Activated naive CD4-positive, alpha-beta T cell treated with anti-CD3 and anti-CD28 coated beads, Interleukin-2, amount 50 U/mL, for 16 hours (primary cell): ENCODE results near the gene DYNC1I2.

Experiments
- DNase-seq: peaks from one replicate; pipeline ENCODE4 v3.0.0-alpha.2; 2020

The DYNC1I2 gene

DNA sequence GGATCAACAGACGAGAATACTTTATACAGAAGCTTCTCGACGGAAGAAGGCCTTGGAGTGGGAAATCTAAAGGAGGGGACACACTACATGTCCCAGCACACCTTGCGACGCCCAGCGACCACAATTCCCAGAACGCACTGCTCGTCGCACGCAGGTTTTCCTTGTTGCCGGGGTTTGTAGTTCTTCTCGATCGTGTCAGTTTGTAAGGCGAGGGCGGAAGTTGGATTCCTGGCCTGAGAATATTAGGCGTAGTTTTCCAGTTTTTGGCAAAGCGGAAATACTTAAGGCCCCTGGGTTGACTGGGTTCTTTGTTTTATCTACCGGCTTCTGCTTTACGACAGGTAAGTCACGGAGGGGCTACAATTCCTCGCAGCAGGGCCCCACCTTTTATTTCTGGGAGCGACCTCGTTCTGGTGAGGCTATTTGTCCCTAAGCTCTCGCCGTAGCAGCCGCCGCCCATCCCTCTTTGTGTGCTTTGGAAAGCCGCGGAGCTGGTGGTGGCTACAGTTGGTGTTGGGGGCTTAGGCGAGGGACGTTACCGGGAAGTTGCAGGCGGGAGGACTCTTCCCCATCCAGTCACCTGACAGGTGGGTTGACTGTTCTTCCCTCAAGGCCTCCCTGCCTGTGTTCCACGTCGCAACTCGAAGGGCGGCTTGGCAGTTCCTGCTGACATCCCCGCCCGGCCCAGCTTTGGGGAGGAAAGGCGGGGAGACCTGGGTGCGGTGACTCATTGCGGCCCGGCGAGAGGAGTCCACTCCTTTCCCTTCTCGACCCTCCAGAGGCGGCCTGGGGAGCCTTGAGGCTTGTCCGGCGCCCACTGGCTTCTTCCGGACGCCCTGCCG, at the start of gene DYNC1I2:
Gene DYNC1I2 (plus strand): TSS at position 183 of the 842 bp plus-strand sequence. CDS start 2,687 bp downstream, outside the sequence.
- DNase-seq, result peak; percentile 80

DNA sequence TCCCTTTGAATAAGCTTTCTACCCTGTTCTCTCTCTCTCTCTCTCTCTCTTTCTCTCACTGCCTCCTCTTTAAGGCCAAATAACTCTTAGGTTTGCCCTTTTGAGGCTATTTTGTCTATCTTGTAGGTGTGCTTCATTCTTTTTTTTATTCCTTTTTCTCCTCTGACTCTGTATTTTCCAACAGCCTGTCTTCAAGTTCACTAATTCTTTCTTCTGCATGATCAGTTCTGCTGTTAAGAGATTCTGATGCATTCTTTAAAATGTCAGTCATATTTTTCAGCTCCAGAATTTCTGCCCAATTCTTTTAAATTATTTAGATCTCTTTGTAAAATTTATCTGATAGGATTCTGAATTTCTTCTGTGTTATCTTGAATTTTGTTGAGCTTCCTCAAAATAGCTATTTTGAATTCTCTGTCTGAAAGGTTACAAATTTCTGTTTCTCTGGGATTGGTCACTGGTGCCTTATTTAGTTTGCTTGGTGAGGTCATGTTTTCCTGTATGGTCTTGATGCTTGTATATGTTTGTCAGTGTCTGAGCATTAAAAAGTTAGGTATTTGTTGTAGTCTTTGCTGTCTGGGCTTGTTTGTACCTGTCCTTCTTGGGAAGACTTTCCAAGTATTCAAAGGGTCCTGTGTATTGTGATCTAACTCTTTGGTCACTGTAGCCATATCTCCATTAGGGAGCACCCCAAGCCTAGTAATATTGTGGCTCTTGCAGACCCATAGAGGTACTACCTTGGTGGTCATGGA, 35.4 kb upstream of the DYNC1I2 start:
- DNase-seq, result no peak

DNA sequence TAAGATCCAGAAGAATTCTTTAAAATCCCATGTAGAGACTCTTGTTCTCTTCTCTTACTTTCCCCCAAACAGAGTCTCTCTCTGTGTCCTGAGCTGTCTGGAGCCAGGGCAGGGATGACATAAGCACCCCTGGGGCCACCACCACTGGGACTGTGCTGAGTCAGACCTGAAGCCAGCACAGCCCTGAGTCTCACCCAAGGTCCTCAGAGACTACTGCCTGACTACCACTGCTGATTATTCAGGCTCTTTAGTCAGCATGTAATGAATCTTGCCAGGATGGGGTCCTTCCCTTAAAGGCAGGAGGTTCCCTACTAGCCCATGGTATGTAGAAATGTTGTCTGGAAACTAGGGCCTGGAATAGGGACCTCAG, 34.9 kb upstream of the DYNC1I2 start:
- DNase-seq, result no peak

DNA sequence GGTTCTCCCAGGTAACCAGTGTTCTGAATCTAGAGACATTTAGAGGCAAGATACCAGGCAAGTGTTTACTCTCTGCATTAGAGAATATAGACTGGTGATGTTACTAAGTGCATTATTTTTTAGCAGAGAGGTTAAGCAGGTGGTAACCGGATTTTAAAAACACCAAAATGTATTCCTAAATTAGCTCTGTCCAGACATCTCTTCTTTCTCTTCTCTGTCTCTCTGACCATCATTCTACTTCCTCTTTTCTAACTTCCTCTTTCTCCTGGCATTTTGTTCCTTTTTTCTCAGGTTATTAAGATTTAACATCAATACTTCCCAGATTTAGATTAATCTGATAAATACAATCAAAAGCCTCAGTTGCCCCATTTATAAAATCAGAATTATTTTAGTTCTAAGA, 31.7 kb upstream of the DYNC1I2 start:
- no peak for DNase-seq

DNA sequence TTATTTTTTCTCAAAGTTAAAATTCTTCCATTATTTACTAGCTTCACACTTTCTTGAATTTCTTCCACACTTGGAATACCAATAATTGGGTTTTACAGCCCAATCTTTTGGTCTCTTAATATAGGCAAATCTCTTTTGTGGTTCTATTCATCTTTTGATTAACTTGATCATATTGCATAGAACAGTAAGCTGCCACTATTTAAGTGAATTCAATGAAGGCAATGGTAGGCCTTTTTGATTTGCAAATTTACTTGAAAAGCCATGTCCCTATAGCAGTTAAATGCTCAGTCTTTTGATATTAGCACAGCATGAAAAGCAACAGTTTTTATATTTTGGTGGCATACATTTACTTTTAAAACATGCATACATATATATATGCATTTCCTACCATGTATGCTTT, 20.2 kb upstream of the DYNC1I2 start:
- DNase-seq, result no peak

DNA sequence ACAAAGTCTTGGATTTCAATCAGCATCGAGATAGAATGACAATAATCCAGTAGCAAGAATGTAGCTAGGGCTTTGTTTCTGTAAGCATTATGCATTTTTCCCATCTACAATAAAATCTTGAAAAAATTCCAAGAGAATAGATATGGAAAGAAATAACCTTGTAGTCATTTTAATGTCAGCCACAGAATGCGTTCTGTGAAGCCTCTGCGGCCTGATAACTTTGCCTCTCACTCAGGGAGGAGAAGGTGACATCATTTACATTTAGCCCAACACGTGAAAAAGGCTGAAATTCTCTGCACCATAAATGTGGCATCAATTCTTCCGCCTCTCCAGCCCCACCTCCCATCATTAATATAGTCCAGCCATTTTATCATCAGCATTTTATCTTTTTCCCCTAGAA, 19.1 kb upstream of the DYNC1I2 start:
- no peak for DNase-seq

DNA sequence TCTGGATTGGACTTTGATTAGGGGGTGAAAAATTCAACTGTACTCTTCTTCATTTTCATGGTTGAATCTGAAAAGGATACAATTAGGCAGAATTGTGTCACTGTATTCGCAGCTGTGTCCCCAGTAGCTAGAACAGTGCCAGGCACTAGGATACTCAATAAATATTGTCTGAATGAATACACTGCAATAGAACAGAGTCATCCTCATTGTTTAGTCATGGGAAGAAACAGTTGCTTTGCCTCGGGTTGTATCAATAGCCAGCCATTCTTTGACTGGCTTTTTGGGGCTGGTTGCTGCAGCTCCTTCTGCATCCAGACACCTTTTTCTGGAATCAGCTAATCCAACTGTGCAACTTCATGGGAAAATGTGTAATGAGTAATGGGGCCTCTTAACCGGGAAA, 18.1 kb upstream of the DYNC1I2 start:
- no peak for DNase-seq

DNA sequence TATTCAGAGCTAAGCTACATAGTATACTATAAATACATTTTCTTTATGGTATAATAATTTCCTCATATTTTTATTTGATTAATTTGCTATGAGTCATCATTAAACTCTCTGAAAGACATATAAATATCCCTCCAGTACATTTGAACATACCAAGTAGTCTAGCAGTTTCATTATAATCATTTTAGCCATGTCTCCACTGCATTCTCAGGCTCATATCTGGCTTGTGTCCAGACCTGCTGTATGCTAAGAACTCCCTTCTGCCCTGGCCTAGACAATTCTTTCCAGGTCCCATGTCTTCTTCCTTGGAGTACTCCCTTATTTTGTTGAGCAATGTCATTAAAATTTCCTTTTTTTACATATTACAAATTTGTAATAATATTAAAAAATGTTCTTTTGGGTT, 16.6 kb upstream of the DYNC1I2 start:
- DNase-seq, result no peak

DNA sequence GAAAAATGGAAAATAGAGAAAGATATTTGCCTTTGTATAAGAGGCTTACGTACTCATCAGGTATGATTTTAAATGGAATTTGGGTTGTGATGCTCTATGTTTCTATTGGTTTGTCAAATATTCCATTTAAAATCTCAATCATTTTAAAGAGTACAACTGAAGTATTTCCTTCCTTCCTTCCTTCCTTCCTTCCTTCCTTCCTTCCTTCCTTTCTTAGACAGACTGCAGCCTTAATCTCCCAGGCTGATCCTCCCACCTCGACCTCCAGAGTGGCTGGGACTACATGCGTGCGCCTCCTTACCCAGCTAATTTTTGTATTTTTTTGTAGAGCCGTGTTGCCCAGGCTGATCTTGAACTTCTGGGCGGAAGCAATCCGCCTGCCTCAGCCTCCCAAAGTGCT, 15.4 kb upstream of the DYNC1I2 start:
- DNase-seq, result no peak

DNA sequence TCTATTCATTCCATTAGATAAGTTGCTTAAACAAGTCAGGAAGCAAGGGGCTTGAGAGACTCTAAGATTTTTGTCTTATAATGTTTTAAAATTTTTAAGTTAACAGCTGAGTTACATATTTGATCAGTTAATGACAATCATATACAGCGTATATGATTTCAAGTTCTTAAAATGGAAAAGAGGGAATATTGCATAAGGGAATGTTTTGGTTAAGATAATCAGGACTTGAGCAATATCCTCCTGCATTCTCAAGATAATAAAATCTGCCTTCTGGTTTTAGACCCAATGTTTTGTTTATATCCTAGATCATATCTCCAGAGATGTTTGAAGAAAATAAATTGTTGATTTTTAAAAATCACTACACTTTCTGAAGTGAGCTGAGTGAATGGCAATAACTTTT, 13.4 kb upstream of the DYNC1I2 start:
- no peak for DNase-seq

DNA sequence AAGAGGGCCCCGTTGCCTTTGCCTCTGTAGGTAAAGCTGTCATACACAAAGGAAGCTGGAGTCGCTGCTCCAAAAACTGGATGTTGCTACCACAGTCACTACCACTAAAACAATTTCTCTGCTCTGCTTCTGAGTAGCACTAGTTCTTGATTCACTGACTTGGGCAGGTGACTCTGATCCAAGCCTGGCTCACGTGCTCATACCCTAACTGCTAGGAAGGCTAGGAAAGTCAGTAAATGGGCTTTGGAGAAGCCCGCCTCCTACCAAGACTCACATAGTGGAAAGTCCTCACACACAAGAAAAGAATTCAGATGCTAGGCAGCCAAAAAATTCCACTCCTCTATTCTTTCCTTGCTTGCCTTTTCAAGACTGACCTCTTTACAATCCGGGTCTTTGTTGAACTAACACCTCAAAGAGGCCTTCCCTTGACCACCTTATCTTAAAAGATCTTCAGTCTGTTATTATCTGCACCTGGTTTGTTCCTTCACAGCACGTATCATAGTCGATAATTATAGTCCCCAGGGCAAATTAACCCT, 11.4 kb upstream of the DYNC1I2 start:
- no peak for DNase-seq

DNA sequence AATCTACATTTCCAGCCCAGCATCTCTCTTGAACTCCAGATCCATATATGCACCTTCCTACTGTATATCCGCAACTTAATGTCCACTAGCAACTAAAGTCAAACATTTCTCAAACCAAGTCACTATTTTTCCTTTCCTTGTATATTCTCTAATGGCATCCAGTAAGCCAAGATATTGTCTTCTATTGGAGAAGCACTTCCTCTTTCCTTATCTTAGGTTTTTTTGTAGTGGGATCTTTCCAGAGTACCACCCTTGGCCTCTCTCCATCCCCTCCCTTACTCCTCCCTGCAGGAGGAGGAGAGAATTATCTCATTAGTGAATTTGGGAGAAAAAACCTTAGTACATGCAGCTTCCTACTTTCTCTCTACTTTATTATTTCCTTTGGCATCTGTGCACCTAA, 8.7 kb upstream of the DYNC1I2 start:
- DNase-seq, result no peak

DNA sequence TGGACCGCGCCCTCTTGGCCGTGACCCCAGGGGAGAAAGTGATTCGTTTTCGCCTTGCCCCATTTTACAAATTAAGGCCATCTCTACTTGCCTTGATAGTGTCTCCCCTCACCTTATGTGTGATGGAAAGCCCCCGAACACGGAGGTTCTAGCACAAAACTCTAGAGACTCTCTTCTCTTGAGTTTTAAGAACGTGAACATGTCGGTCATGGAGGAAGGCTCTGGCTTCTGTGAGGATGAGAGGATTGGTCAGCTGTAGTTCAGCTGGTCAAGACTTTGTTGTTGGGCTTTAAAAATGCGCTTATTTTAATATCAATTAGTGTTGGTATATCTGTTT, 828 bp downstream of the DYNC1I2 start:
- DNase-seq, result no peak

DNA sequence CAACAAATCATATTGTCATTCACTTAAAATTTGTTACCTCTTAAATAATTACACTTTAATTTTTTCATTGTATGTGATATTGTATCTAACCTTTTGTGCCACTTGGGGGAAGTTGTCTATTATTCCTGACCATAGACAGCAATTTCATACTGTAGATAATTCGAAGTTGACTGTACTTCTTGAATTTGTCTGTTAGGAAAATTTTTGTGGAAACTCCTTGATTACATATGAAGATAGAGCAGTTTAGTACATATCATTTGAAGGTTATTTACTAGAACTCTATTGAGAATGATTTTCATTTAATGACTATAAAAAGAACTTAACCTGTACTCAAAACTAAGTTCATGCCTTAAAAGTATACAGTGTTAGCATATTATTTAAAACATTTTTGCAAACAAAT, 5.1 kb downstream of the DYNC1I2 start:
- DNase-seq, result no peak

DNA sequence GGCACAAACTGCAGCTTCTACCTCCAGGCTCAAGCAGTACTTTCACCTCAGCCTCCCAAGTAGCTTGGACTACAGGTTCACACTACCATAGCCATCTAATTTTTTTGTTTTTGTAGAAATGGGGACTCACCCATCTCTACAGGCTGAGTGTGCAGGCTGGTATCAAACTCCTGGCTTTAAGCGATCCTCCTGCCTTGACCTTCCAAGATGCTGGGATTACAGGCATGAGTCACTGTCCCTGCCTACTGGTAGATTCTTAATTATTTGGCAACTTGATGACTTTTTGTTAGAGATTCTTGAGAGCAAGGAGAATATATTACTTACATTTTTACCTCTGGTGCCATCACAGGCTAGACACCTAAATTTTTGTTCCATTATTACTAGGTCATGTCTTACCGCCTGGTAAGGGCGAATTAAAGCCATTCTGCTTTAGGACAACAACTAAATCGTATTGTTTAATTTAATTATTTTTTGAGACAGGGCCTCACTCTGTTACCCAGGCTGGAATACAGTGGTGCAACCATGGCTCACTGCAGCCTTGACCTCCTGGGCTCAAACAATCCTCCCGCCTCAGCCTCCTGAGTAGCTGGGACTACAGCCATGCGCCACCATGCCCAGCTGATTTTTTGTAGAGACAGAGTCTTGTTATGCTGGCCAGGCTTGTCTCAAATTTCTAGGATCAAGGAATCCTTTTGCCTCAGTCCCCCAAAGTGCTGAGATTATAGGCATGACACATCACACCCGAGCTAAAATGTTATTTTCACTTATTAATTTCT, 15.7 kb downstream of the DYNC1I2 start:
- no peak for DNase-seq

DNA sequence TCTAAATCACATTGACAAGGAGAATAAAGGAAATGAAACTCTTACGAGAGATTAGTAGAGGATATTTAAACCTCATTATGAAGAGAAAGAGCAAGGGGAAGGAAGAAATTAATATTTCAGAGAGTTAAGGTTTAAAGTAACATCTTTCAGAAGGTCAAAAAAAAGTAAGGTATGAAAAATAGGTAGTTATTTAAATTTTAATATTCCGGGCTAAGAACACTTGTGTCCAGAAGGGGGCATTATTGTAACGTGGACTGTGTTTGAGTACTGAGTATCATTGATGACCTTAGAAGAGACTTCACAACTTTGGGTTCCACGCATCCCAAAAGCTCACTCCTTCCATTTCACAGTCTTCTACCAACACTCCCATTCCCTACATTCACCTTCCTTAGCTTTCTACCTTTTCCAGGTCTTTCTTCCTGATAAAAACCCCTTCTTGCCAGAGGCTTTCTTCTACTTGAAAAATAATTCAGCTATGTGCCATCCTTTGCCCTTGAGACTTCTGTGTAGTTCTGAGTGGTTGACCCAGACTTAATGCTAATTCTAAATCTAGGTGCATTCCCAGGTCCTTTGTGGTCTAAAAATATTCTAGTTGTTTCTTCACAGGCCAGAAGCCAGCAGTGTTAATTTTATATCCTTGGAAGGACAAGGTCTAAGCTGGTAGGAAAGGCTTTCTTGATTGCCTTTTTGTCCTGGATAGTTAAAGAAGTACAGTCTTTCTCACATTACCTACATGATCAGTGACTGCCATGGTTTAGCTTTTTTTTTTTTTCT, 16.5 kb downstream of the DYNC1I2 start:
- no peak for DNase-seq

DNA sequence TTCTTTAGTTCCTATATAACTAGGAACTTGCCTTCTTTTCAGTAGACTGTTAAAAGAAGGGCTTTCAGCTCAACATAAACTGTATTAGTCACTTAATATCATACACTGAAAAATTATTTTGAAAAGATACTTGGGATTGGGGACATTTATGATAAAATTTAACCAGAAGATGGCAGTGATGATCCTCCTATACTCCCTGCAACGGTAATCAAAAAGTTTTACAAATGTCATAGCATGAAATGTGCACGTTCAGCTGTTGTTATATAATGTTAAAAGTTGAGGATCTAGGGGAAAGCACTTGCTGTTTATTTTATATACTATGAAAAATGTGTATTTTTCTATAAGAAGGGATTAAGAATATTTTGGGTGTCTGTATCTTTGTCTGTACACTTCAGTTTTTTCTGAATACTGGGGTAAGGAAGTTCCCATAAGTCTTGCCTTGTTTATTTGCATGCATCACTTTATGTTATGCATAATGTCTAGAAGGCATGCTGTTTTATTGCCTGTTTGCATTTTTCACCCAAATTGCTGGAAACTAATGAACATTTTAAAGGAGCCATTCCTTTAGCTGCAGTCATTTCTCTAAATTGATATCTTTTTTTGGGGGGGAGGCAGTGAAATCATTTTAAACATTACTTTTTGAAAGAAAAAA, 19.0 kb downstream of the DYNC1I2 start:
- no peak for DNase-seq

DNA sequence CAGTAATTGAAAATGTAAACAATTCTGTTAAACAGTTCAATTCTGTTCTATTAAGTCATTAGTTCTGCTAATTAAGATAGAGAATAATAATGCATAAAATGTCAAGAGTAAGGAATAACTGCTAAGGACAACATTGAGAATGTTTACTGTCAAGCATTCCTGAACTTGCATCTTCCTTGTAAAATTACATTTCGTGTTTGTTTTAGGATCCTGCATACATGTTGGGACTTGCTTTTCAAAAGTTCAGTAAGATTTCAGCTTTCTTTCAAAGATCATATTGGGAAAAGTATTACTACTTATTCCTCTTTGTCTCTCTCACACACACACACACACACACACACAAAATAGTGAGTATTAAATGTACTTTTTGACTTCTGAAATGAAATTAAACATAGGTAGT, 20.5 kb downstream of the DYNC1I2 start:
- DNase-seq, result no peak

DNA sequence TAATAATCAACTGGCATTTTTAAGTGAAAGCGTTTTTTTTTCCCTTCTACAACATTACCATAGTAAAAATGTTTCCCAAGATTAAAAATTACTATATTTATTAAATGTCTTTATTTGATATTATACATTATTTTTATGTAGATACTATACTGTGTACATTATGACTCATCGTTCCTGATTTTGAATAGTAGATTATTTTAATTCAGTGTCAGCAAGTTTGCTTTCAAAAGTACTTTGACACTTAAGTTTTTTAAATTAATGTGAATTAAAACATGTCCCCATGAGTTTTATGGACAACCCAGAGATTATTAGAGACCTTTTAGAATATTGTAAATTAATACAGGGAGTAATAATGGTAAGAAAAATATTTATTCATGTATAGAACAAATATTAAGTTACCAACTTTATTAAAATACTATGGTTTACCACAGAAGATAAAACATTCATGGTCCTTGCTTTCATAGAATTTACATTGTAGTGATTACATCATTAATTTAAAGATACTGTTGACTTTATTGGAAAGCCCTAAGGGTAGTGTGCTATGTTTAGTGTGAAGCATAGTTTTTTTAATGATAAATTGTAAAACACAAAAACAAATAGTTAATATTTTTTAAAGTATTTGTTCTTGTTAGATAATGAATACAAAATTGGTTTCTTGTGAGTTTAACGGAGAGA, 21.9 kb downstream of the DYNC1I2 start:
- no peak for DNase-seq

DNA sequence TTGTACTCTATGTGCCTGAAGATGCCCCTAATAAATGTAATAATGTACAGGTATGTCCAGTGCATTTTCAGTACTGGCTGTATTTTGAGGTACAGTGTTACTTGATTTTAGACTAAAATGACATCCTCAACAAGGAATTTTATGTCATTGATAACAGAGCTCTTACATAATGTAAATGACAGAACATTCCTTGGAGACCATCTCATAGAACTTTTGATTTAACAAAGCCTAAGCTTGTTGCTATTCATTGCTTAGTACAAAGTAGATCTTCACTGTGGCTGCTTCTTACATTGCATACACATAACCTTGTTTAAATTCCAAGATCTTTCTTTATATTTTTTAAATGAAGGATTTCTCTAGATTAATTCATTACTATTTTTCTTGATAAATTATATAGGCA, 24.1 kb downstream of the DYNC1I2 start:
- no peak for DNase-seq

DNA sequence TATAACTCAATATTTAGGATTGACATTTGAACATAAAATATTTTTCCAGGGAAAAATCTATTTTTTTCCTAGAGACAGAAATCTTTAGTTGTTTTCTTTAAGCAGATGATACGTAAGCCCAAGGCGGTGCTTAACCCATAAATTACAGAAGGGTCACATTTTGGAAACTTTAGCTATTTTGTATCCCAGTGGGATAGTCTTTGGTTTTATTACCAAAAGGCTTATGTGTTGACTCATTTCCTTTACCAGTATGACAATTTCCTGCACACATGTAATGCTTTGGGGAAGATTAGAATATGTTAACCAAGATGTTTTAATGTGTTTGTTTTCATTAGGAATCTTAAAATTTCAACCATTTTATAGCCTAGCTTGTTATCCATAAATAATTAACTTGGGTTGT, 24.8 kb downstream of the DYNC1I2 start:
- DNase-seq, result no peak

DNA sequence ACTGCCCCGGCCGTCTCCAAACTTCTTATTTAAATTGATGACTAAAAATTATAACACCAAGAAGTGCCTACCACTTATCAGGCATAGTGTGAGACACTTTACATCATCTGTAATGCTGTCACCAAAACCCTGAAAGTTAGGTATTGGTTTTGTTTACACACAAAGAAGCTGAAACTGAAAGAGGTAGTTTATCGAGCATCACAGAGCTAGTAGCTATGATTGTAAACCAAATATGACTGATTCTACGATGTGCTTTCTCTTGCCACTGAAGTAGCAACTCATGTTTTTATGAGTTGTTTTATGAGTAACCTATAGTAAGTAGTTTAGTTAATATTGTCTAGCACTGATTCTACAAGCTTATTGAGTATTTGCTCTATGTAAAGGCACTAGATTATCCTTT, 31.5 kb downstream of the DYNC1I2 start:
- DNase-seq, result no peak
